Type B pancreatic cell (in vitro differentiated cells): Measurements from ENCODE around the gene IGF1R. TPM values are rescaled to one million over a fixed set of nuclear protein-coding genes. Genes with fewer than 3 reads are reported as not detected.

ENCODE experiments used
- DNase-seq: peaks from one replicate; pipeline ENCODE4 v3.0.0; 2021; ENCODE audit warnings: mixed read lengths; ENCODE audit not compliant: unreplicated experiment; ENCODE audit errors: extremely low spot score
- H3K27ac Mint-ChIP-seq: 2 replicates; pipeline ENCODE4 v1.8.0; 2021; ENCODE audit warnings: mild to moderate bottlenecking, mixed read lengths
- H3K27me3 Mint-ChIP-seq: 2 replicates; pipeline ENCODE4 v1.8.0; 2021; ENCODE audit warnings: mixed read lengths
- H3K36me3 Mint-ChIP-seq: 2 replicates; pipeline ENCODE4 v1.8.0; 2021; ENCODE audit warnings: mixed read lengths
- H3K4me1 Mint-ChIP-seq: one replicate; pipeline ENCODE4 v1.8.0; 2021; ENCODE audit warnings: mixed read lengths; ENCODE audit not compliant: unreplicated experiment
- H3K4me3 Mint-ChIP-seq: 2 replicates; pipeline ENCODE4 v1.8.0; 2021; ENCODE audit warnings: mild to moderate bottlenecking, mixed read lengths
- H3K9me3 Mint-ChIP-seq: 2 replicates; pipeline ENCODE4 v1.8.0; 2021; ENCODE audit warnings: mixed read lengths
- CTCF ChIP-seq: fragments of 200-600 bp; sonication (generic); conservative IDR thresholded peaks from 2 replicates; pipeline ENCODE4 v1.5.0; 2021; ENCODE audit warnings: antibody characterized with exemption, mild to moderate bottlenecking
- total RNA-seq: library from RNA; stranded (reverse); gene quantifications from 2 replicates; pipeline ENCODE4 v1.2.1, GENCODE V29; 2021; ENCODE audit warnings: low replicate concordance

The IGF1R gene
- total RNA-seq, 1 donor from 2014 or later: 87.1 TPM

- H3K36me3 Mint-ChIP-seq: peaks cover 24% of the 10 kb centered on the region
- no peak for TF ChIP-seq CTCF
- H3K4me1 Mint-ChIP-seq: peaks cover 27% of the 10 kb centered on the region
- H3K4me3 Mint-ChIP-seq: no peak overlapping the region
- H3K27ac Mint-ChIP-seq: peak overlapping the region; percentile 87
- DNase-seq: no peak
- no peaks in the 10 kb centered on the region for H3K27me3 Mint-ChIP-seq
- no peaks in the 10 kb centered on the region for H3K9me3 Mint-ChIP-seq
Measured at GRCh38 chr15:98896002-98896721, 247.8 kb downstream of the IGF1R start.

- DNase-seq: no peak
- H3K27ac Mint-ChIP-seq: peak overlapping the region; percentile 87
- peaks cover 24% of the 10 kb centered on the region for H3K36me3 Mint-ChIP-seq
- H3K4me3 Mint-ChIP-seq: no peak overlapping the region
- H3K9me3 Mint-ChIP-seq: no peaks in the 10 kb centered on the region
- peaks cover 33% of the 10 kb centered on the region for H3K4me1 Mint-ChIP-seq
- TF ChIP-seq CTCF: no peak
- H3K27me3 Mint-ChIP-seq: no peaks in the 10 kb centered on the region
Measured at GRCh38 chr15:98896802-98897732, 248.7 kb downstream of the IGF1R start.

GRCh38 chr15:98898122-98898521 is 249.8 kb downstream of the IGF1R start:
- no peak overlapping the region for H3K27ac Mint-ChIP-seq
- TF ChIP-seq CTCF: no peak

GRCh38 chr15:98899272-98900021 is 251.1 kb downstream of the IGF1R start:
- H3K4me1 Mint-ChIP-seq: peaks cover 42% of the 10 kb centered on the region
- no peak overlapping the region for H3K27ac Mint-ChIP-seq
- H3K4me3 Mint-ChIP-seq: peak overlapping the region; percentile 33

More at GRCh38 chr15:98898122-98898521, 249.8 kb downstream of the IGF1R start:
- Mint-ChIP-seq H3K4me1 (peaks cover 33% of the 10 kb centered on the region), H3K9me3 (no peaks in the 10 kb centered on the region), H3K4me3 (no peak overlapping the region), H3K36me3 (peaks cover 24% of the 10 kb centered on the region), H3K27me3 (no peaks in the 10 kb centered on the region)
- DNase-seq: no peak

More at GRCh38 chr15:98899272-98900021, 251.1 kb downstream of the IGF1R start:
- Mint-ChIP-seq H3K9me3 (no peaks in the 10 kb centered on the region), H3K36me3 (peaks cover 25% of the 10 kb centered on the region), H3K27me3 (no peaks in the 10 kb centered on the region)
- TF ChIP-seq CTCF: no peak
- no peak for DNase-seq
